Endothelial cell (in vitro differentiated cells): ENCODE measurements around the gene BIRC7. TPM values are rescaled to one million over a fixed set of nuclear protein-coding genes. Genes with fewer than 3 reads are reported as not detected.

ENCODE experiments used
- DNase-seq: peaks from one replicate; pipeline ENCODE4 v3.0.0; 2021; ENCODE audit warnings: low spot score
- H3K27ac Mint-ChIP-seq: one replicate; pipeline ENCODE4 v1.8.0; 2021; ENCODE audit warnings: mixed read lengths, inconsistent platforms; ENCODE audit not compliant: unreplicated experiment
- H3K27me3 Mint-ChIP-seq: one replicate; pipeline ENCODE4 v1.8.0; 2021; ENCODE audit warnings: mild to moderate bottlenecking, moderate library complexity, mixed read lengths, inconsistent platforms; ENCODE audit not compliant: unreplicated experiment
- H3K36me3 Mint-ChIP-seq: one replicate; pipeline ENCODE4 v1.8.0; 2021; ENCODE audit warnings: mild to moderate bottlenecking, low read depth, mixed read lengths, inconsistent platforms; ENCODE audit not compliant: unreplicated experiment
- H3K4me1 Mint-ChIP-seq: one replicate; pipeline ENCODE4 v1.8.0; 2021; ENCODE audit warnings: mild to moderate bottlenecking, mixed read lengths, inconsistent platforms; ENCODE audit not compliant: unreplicated experiment
- H3K4me3 Mint-ChIP-seq: one replicate; pipeline ENCODE4 v1.8.0; 2021; ENCODE audit warnings: mild to moderate bottlenecking, mixed read lengths, inconsistent platforms; ENCODE audit not compliant: unreplicated experiment
- H3K9me3 Mint-ChIP-seq: one replicate; pipeline ENCODE4 v1.8.0; 2021; ENCODE audit warnings: mixed read lengths, inconsistent platforms; ENCODE audit not compliant: unreplicated experiment
- CTCF ChIP-seq: fragments of 200-600 bp; sonication (generic); IDR thresholded peaks from one replicate; pipeline ENCODE4 v1.5.0; 2021; ENCODE audit warnings: antibody characterized with exemption; ENCODE audit not compliant: unreplicated experiment
- total RNA-seq: library from RNA; stranded (reverse); fragmentation: NEBNext Ultra II Directional; extraction: Animal tissue kit (Norgen Biotek cat#: 25700); gene quantifications from one replicate; pipeline ENCODE4 v1.2.1, GENCODE V29; 2021; ENCODE audit not compliant: unreplicated experiment

The BIRC7 gene
- total RNA-seq, 1 donor from 2014 or later = not detected

- no peak for TF ChIP-seq CTCF
- DNase-seq = no peak
- Mint-ChIP-seq H3K9me3 (no peaks in the 10 kb centered on the region), H3K4me3 (no peak overlapping the region), H3K27me3 (peaks cover 5% of the 10 kb centered on the region), H3K27ac (no peak overlapping the region), H3K36me3 (peaks cover 31% of the 10 kb centered on the region), H3K4me1 (peaks cover 5% of the 10 kb centered on the region)
Observed at GRCh38 chr20:63206878-63207277, 28.8 kb upstream of the BIRC7 start.

GRCh38 chr20:63208346-63208909 lies 27.3 kb upstream of the BIRC7 start:
- peaks cover 17% of the 10 kb centered on the region for H3K4me1 Mint-ChIP-seq
- no peaks in the 10 kb centered on the region for H3K9me3 Mint-ChIP-seq
- no peak overlapping the region for H3K27ac Mint-ChIP-seq
- DNase-seq = no peak
- no peak for TF ChIP-seq CTCF
- H3K27me3 Mint-ChIP-seq = peaks cover 3% of the 10 kb centered on the region
- peaks cover 35% of the 10 kb centered on the region for H3K36me3 Mint-ChIP-seq
- H3K4me3 Mint-ChIP-seq = no peak overlapping the region

GRCh38 chr20:63210011-63210605 lies 25.6 kb upstream of the BIRC7 start:
- no peak overlapping the region for H3K4me3 Mint-ChIP-seq
- peaks cover 34% of the 10 kb centered on the region for H3K4me1 Mint-ChIP-seq
- TF ChIP-seq CTCF = no peak
- DNase-seq = no peak
- peak overlapping the region; percentile 18 for H3K27ac Mint-ChIP-seq
- peaks cover 5% of the 10 kb centered on the region for H3K27me3 Mint-ChIP-seq
- H3K36me3 Mint-ChIP-seq = peaks cover 43% of the 10 kb centered on the region
- H3K9me3 Mint-ChIP-seq = no peaks in the 10 kb centered on the region

- TF ChIP-seq CTCF = no peak
- Mint-ChIP-seq H3K4me3 (no peak overlapping the region), H3K27ac (peak overlapping the region; percentile 70), H3K9me3 (no peaks in the 10 kb centered on the region), H3K4me1 (peaks cover 41% of the 10 kb centered on the region), H3K36me3 (peaks cover 37% of the 10 kb centered on the region), H3K27me3 (peaks cover 5% of the 10 kb centered on the region)
- DNase-seq = no peak
Observed at GRCh38 chr20:63212393-63212730, 23.3 kb upstream of the BIRC7 start.

DNA sequence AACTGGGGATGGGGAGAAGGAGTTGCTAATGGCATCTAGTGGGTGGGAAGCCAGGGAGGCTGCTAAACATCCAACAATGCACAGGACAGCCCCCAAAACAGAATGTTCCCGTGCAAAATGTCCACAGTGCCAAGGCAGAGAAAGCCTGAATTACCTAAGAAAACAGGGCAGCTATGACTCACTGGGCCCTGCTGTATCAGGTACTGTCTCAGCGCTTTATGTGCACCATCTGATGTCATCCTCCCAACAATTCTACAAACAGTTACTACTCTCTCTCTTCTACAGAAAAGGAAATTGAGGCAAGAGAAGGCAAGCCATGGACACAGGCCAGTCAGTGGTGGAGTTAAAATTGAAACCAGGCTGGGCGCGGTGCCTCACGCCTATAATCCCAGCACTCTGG lies 22.9 kb upstream of the BIRC7 start:
- no peak for TF ChIP-seq CTCF
- Mint-ChIP-seq H3K4me1 (peaks cover 41% of the 10 kb centered on the region), H3K36me3 (peaks cover 36% of the 10 kb centered on the region), H3K9me3 (no peaks in the 10 kb centered on the region), H3K4me3 (peak overlapping the region; percentile 54), H3K27me3 (peaks cover 5% of the 10 kb centered on the region), H3K27ac (peak overlapping the region; percentile 38)
- DNase-seq = no peak
